ENCODE measurements around the gene PMIS2.

Gene PMIS2

DNA sequence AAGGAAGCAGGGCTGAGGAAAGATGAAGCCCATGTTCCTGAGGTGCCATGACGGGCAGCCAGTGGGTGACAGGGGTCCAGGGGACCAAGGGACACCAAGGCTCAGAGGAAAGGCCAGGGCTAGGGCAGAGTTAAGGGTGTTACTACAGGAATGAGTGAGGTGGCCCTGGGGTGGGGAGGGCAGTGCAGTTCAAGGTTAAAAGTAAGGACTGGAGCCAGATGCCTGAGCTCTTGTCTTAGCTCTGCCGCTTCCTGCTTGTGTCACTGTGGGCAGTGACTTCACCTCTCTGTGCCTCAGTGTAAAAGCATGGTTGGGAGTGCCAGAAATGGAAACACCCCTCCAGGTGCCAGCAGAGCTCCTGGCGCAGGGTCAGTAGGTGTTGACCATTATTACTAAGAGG is 50.7 kb downstream of the PMIS2 start:
- DNase-seq = no peak
